Endothelial cell of umbilical vein (primary cell): ENCODE measurements around the gene SOHLH1. TPM values are rescaled to one million over a fixed set of nuclear protein-coding genes. Genes with fewer than 3 reads are reported as not detected.

ENCODE experiments used
- BruUV-seq: library from RNA; stranded (reverse); fragments of 400-500 nt; replicated peaks from 2 replicates; lab custom pipeline; 2021; lab: Mats Ljungman, UMichigan
- CTCF ChIA-PET: fragments of 300-600, 350-600 bp; sonication (Branson Sonifier 250); formaldehyde crosslinking; loops from one replicate; lab custom pipeline; 2021; ENCODE audit warnings: antibody characterized with exemption, inconsistent platforms; lab: Charles Lee
- POLR2A ChIA-PET: fragments of 300-600, 350-600 bp; sonication (Branson Sonifier 250); formaldehyde crosslinking; loops from one replicate; lab custom pipeline; 2021; ENCODE audit warnings: antibody characterized with exemption, inconsistent platforms; lab: Charles Lee
- DNase-seq: peaks from one replicate; pipeline ENCODE4 v3.0.0-alpha.2; 2011; ENCODE audit warnings: low read depth, low spot score
- FAIRE-seq: peaks from 2 replicates; lab custom pipeline; 2011; peaks lifted over from hg19 to GRCh38; lab: Jason Lieb, UNC
- H2AFZ ChIP-seq: 2 replicates; pipeline ENCODE4 v1.6.0; 2012; ENCODE audit warnings: low read depth, low read length, control low read depth, inconsistent platforms
- H3K27ac ChIP-seq: 2 replicates; pipeline ENCODE4 v1.5.1; 2011; ENCODE audit warnings: low read depth, mild to moderate bottlenecking, control low read depth, low read length, moderate library complexity; ENCODE audit not compliant: insufficient read depth
- H3K27me3 ChIP-seq, 2 experiments: 2 replicates each; pipeline versions ENCODE4 v1.6.0 to v1.6.1; 2011; ENCODE audit warnings: low read length in 2 of 2, mixed read lengths in 1 of 2; ENCODE audit not compliant: control insufficient read depth in 2 of 2, insufficient read depth in 2 of 2
- H3K36me3 ChIP-seq, 2 experiments: 2 replicates in 1 of 2; 3 replicates in 1 of 2; pipeline ENCODE4 v1.5.1; 2011; ENCODE audit warnings: low read length in 2 of 2, mild to moderate bottlenecking in 1 of 2, moderate library complexity in 1 of 2; ENCODE audit not compliant: control insufficient read depth in 2 of 2, insufficient read depth in 2 of 2; ENCODE audit errors: extremely low read depth in 1 of 2
- H3K4me1 ChIP-seq: 3 replicates; pipeline ENCODE4 v1.5.1; 2011; ENCODE audit warnings: mild to moderate bottlenecking, low read length; ENCODE audit not compliant: control insufficient read depth, insufficient read depth; ENCODE audit errors: extremely low read depth
- H3K4me2 ChIP-seq: 2 replicates; pipeline ENCODE4 v1.6.1; 2011; ENCODE audit warnings: low read length, control low read depth, mixed read lengths; ENCODE audit not compliant: insufficient read depth
- H3K4me3 ChIP-seq, 3 experiments: fragments of 200-600 bp in 1 of 3; sonication (generic), shearing (Covaris generic) in 1 of 3; replicated peaks in 1 of 3; 2 replicates each; pipeline ENCODE4 v1.5.1; 2011 to 2016; ENCODE audit warnings: control low read depth in 3 of 3, low read length in 3 of 3, mild to moderate bottlenecking in 2 of 3, inconsistent platforms in 1 of 3, low read depth in 1 of 3, moderate library complexity in 1 of 3; ENCODE audit not compliant: insufficient read depth in 1 of 3
- H3K79me2 ChIP-seq: 2 replicates; pipeline ENCODE4 v1.6.0; 2012; ENCODE audit warnings: low read length, inconsistent platforms; ENCODE audit not compliant: control insufficient read depth, insufficient read depth
- H3K9ac ChIP-seq: replicated peaks from 2 replicates; pipeline ENCODE3; 2011; ENCODE audit warnings: low read length, control low read depth; ENCODE audit not compliant: insufficient read depth; ENCODE audit errors: extremely low read depth
- H3K9me1 ChIP-seq: replicated peaks from 3 replicates; pipeline ENCODE4 v1.6.0; 2011; ENCODE audit warnings: mild to moderate bottlenecking, low read length; ENCODE audit not compliant: control insufficient read depth, insufficient read depth; ENCODE audit errors: extremely low read depth
- H3K9me3 ChIP-seq: replicated peaks from 2 replicates; pipeline ENCODE4 v1.5.1; 2012; ENCODE audit warnings: low read length, inconsistent platforms; ENCODE audit not compliant: control insufficient read depth, insufficient read depth
- H4K20me1 ChIP-seq: replicated peaks from 2 replicates; pipeline ENCODE3; 2011; ENCODE audit warnings: mild to moderate bottlenecking, low read length; ENCODE audit not compliant: control insufficient read depth, insufficient read depth; ENCODE audit errors: extremely low read depth
- EZH2 ChIP-seq: IDR thresholded peaks from 2 replicates; pipeline ENCODE4 v1.6.1; 2012; ENCODE audit warnings: borderline replicate concordance, low read depth, mild to moderate bottlenecking, moderate library complexity, low read length, inconsistent platforms; ENCODE audit not compliant: severe bottlenecking
- GATA2 ChIP-seq: IDR thresholded peaks from 2 replicates; pipeline ENCODE4 v1.7.0; 2011; ENCODE audit warnings: low read depth, mild to moderate bottlenecking, moderate library complexity, mixed read lengths, low read length; ENCODE audit not compliant: insufficient read length, insufficient read depth
- MAX ChIP-seq: IDR thresholded peaks from 2 replicates; pipeline ENCODE4 v1.6.1; 2011; ENCODE audit not compliant: insufficient read depth, insufficient read length
- MYC ChIP-seq: IDR thresholded peaks from one replicate; pipeline ENCODE4 v1.6.1; 2011; ENCODE audit warnings: mild to moderate bottlenecking, low read depth, low read length
- POLR2A ChIP-seq: IDR thresholded peaks from 2 replicates; pipeline ENCODE4 v1.6.1; 2012; ENCODE audit warnings: low read depth, mild to moderate bottlenecking, control low read depth, low read length
- dilution Hi-C: fragments of 300-500 bp; cut with MboI; formaldehyde crosslinking; loops from one replicate; pipeline ENCODE4 v1.15.0; 2019; ENCODE audit warnings: low sequenced_read_pairs; ENCODE audit not compliant: extremely low pct_ligation_motif_present
- intact Hi-C: fragments of 100-400 bp; cut with micrococcal nuclease; formaldehyde crosslinking; loops from one replicate; pipeline ENCODE4 v1.10.0; 2022
- polyA plus RNA-seq, 4 experiments: library from polyadenylated mRNA; depleted of rRNA in 3 of 4; stranded (reverse) in 3 of 4; unstranded in 1 of 4; fragments of >200 nt; gene quantifications; 2 replicates each; pipeline versions ENCODE4 v1.2.1 to v1.2.3, GENCODE V29; 2011 to 2012; ENCODE audit warnings: missing spikeins in 1 of 4
- total RNA-seq: library from RNA; stranded (reverse); gene quantifications from 2 replicates; pipeline ENCODE4 v1.2.3, GENCODE V29; 2021
- TF ChIP-seq, protein P1 (sequence below), 2 donors: IDR thresholded peaks; 1 replicate in 1 of 2; 2 replicates in 1 of 2; pipeline ENCODE4 v1.5.1; 2011; ENCODE audit warnings: low read length in 2 of 2, mild to moderate bottlenecking in 2 of 2, moderate library complexity in 2 of 2, control low read depth in 1 of 2, inconsistent platforms in 1 of 2, low read depth in 1 of 2; ENCODE audit not compliant: insufficient read depth in 1 of 2; ENCODE audit errors: extremely low read depth in 1 of 2

SOHLH1 gene
- total and polyA plus RNA-seq, 2 donors (not counting 3 experiments of a cell fraction or from before 2014, with no cell fraction given), result not detected

DNA sequence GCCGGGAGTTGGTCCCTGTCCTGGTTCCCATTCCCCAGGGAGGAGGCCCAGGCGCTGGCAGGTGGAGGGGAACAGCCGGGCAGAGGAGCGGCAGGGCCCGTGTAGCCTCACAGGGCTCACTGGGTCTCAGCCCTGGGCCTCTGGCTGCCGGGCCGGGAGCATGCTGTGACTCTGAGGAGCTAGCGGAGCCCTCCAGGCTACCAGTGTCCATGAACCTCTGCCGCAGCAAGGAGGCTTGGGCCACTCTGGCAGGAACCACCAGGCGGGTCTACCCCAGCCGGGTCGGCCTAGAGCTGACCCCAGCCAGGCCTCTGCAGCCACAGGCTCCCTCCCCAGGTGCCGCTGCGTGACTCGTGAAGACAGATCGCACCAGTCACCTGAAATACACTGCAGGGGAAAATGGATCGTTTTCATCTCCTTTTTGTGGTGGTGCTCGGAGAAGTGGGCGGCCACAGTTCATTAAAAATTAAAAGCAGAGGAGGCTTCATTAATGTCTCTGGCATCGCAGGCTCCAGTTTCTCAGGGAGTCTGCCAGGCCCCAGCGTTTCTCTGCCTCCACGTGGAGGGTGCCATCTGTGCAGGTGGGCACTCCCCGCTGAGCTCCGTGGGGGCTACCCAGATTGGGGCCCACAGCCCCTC is 46.5 kb upstream of the SOHLH1 start:
- DNase-seq (no peak), FAIRE-seq (no peak)
- no peak overlapping the region for H3K9ac ChIP-seq
- no peak overlapping the region for H2AFZ ChIP-seq
- no peaks in the 10 kb centered on the region for H3K9me1 ChIP-seq
- H3K4me1 ChIP-seq, result no peaks in the 10 kb centered on the region
- H3K4me2 ChIP-seq, result no peak overlapping the region
- BruUV-seq, result no TSS peak
- H4K20me1 ChIP-seq, result no peaks in the 10 kb centered on the region
- dilution Hi-C loops (no loop called here), intact Hi-C loops (no loop called here)
- H3K27me3 ChIP-seq, result no peaks in the 10 kb centered on the region
- H3K79me2 ChIP-seq, result no peaks in the 10 kb centered on the region
- no peak overlapping the region for H3K4me3 ChIP-seq
- no peaks in the 10 kb centered on the region for H3K9me3 ChIP-seq
- ChIA-PET CTCF (no interaction called here), POLR2A (no interaction called here)
- H3K27ac ChIP-seq, result no peak overlapping the region
- H3K36me3 ChIP-seq, result no peaks in the 10 kb centered on the region
- TF ChIP-seq, protein P1, sequence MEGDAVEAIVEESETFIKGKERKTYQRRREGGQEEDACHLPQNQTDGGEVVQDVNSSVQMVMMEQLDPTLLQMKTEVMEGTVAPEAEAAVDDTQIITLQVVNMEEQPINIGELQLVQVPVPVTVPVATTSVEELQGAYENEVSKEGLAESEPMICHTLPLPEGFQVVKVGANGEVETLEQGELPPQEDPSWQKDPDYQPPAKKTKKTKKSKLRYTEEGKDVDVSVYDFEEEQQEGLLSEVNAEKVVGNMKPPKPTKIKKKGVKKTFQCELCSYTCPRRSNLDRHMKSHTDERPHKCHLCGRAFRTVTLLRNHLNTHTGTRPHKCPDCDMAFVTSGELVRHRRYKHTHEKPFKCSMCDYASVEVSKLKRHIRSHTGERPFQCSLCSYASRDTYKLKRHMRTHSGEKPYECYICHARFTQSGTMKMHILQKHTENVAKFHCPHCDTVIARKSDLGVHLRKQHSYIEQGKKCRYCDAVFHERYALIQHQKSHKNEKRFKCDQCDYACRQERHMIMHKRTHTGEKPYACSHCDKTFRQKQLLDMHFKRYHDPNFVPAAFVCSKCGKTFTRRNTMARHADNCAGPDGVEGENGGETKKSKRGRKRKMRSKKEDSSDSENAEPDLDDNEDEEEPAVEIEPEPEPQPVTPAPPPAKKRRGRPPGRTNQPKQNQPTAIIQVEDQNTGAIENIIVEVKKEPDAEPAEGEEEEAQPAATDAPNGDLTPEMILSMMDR (IDR thresholded peaks at IDR 0.05; ENCODE audit: extremely low read depth in 1 of 2, insufficient read depth in 1 of 2, low read depth in 1 of 2, low read length in 2 of 2), result no peak
- TF ChIP-seq POLR2A (no peak), GATA2 (no peak), EZH2 (no peak), MAX (no peak), MYC (no peak)
